NCI-H2171 (cell line): ENCODE data around the gene MECR.

ENCODE experiments used
- DNase-seq: peaks from one replicate; lab custom pipeline; 2025; lab: John Stamatoyannopoulos, UW

MECR gene, protein sequence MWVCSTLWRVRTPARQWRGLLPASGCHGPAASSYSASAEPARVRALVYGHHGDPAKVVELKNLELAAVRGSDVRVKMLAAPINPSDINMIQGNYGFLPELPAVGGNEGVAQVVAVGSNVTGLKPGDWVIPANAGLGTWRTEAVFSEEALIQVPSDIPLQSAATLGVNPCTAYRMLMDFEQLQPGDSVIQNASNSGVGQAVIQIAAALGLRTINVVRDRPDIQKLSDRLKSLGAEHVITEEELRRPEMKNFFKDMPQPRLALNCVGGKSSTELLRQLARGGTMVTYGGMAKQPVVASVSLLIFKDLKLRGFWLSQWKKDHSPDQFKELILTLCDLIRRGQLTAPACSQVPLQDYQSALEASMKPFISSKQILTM

DNA sequence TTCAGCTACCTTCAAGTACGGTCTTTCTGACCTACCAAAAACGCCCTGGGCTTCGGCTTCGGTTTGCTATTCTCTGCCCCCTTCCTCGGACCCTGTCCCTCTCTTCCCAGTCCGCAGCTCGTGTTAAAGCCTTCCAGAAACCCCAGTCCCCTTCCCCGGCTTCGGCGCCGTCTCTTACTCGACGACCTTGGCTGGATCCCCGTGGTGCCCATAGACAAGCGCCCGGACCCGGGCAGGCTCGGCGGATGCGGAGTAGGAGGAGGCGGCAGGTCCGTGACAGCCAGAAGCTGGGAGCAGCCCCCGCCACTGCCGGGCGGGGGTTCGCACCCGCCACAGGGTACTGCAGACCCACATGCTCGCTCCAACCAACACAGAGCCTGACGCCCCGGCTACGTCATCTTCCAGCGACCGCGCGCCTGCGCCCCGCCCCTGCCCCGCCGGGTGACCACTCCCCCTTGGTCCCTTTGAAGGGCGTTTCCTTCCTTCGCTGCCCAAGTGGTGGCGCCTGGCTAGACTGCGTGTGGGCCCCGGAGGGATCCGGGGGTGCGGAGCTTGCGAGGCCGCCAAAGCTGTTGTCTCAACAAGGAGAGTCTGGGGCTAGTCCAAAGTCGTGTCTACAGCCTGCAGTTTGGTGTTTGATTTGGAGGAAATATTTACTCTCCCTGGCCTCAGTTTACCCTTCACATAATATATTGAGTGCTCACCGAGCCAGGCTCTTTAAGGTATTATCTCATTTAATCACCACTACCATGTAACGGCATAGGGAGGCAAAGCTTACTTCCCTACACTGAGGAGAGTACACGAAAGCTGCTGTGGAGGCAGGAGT, at the start of gene MECR:
Gene MECR (minus strand): TSS at position 382 of the 826 bp plus-strand sequence. CDS start 28 bp downstream, at position 354.
- DNase-seq, result peak; percentile 92

DNA sequence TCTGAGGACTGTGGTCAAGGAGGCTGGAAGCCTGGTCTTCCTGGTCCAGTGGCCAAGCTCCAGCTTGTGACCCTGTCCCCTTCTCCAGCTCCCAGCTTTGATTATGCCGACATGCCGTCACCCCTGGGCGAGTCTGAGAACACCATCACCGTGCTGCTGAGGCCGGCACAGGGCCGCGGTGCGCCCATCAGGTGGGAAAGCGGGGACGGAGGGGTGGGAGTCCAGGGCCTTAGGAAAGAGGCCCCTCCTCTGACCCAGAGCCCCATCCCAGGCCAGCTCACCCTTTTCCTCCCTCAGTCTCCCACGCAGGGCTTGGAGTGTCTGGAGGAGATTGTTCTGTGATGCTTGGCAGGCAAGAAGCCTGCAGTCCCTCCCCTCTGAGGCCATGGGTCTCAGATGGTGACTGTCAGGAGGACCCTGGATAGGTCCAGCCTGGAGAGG, 49.2 kb upstream of the MECR start:
- no peak for DNase-seq

DNA sequence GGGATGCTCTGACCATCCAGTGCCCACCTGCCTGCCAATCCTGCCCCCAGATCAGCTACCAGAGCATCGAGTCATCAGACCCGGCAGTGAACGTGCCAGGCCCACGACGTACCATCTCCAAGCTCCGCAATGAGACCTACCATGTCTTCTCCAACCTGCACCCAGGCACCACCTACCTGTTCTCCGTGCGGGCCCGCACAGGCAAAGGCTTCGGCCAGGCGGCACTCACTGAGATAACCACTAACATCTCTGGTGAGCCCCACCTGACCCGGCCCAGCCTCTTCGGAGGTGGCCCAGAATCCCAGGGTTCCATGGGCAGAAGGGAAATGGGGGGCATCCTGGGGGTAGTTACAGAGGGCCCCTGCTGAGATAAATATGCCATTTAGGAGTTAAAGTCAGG, 48.7 kb upstream of the MECR start:
- no peak for DNase-seq

DNA sequence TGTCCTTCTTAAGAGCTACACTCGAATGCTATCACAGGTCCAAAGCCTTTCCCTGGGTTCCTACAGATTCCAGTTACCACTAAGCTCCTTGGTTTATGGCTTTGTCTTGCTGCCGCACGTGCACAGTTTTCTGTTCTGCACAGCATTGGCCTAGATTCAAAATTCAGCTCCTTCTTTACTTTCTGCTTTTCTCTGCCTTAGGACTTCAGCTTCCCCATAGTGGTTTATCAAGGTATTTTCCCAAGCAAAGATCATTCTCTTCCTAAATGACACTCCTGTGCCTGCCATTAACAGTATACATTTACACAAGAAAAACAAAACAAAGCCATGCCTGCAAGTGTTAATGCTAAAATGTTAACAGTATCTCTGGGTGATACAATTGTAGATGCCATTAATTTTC, 47.4 kb upstream of the MECR start:
- DNase-seq, result no peak

DNA sequence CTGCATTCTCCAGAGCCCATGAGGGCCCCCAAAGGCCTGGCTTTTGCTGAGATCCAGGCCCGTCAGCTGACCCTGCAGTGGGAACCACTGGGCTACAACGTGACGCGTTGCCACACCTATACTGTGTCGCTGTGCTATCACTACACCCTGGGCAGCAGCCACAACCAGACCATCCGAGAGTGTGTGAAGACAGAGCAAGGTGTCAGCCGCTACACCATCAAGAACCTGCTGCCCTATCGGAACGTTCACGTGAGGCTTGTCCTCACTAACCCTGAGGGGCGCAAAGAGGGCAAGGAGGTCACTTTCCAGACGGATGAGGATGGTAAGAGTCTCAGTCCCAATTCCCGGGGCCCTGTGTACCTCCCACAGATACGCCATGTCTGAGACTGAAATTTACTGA, 44.7 kb upstream of the MECR start:
- no peak for DNase-seq

DNA sequence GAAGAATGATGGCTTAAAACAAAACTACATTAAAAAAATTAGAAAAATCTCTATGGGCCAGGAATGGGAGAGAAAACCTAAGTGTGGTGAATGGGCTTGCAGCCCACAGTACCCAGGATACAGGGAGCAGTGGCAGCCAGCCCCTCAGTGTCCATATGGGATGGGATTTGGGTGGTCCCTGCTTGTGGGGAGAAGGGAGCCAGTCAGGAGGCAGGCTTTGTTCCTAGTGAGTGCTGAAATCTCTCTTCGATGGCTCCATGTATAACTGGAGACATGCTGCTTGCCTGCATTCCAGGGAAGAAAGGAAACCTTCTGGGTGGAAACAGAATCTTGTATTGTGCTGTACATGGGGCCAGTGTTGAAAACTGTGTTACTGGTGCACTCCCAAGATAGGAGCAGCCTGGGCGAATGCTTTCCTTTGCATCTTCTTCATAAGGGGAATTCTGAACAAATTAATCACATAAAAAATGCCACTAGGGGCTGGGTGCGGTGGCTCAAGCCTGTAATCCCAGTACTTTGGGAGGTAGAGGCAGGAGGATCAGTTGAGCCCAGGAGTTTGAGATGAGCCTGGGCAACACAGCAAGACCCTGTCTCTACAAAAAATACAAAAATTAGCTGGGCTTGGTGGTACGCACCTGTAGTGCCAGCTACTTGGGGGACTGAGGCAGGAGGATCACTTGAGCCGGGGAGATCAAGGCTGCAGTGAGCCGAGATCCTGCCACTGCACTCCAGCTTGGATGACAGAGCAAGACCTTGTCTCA, 41.6 kb upstream of the MECR start:
- DNase-seq, result no peak

DNA sequence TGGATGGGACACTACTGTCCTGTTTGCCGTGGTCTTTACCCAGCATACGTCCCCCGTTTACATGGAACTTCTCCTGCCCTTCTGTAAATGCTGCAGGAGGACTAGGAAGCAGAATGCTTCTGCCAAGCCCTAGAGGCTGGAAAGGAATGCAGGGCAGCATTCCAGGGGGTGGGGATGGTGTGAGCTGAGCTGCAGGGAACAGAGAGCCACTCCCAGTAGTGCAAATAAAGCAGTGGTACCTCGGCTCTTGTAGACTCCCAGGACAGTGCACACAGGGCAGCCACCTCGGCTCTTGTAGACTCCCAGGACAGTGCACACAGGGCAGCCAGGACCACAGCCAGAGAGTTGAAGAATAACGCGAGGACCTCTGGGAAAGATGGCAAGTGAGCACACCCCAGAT, 41.0 kb upstream of the MECR start:
- DNase-seq, result no peak

DNA sequence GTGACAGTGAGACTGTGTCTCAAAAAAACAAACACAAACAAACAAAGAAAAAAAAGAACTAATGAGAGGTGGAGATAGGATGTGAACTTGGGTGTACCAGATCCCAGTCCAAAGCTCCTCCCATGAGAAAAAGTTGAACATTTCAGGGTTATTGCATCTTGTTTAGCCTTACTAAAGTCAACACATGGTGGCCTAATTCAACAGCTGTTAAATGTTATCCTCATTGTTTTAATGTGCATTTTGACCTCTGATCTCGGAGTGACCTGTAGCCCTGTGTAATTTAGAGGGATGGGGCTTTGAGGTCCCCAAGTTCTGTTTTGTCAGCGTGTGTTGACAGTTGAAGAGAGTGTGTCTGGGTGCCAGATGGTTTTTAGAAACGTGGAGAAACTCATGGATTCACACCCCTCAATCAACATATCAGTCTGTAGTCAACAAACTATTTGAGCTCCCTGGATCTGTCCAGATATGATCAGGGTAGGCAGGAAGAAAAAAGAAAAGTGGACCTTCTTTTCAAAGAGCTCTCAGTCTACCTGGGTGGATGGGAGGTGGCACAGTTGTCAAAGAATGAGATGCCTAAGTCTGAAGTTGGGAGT, 40.3 kb upstream of the MECR start:
- no peak for DNase-seq

DNA sequence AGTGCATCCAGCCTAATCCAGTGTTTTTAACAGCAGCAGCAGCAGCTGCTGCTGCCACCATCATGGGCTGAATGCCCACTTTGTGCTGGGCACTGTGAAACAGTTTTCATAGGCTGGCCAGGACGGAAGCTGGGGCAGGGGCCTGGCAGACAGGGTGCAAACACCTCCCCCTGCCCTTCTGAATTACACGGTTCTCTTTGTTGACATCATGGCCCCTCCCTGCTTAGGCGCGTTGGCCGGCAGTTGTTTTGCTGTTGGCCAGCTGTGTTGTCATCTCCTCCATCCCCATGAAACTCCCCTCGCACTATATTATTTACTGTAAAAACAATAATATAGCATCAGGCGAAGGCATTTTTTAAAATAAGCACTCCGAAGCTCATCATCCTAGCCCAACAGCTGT, 38.6 kb upstream of the MECR start:
- DNase-seq, result no peak

DNA sequence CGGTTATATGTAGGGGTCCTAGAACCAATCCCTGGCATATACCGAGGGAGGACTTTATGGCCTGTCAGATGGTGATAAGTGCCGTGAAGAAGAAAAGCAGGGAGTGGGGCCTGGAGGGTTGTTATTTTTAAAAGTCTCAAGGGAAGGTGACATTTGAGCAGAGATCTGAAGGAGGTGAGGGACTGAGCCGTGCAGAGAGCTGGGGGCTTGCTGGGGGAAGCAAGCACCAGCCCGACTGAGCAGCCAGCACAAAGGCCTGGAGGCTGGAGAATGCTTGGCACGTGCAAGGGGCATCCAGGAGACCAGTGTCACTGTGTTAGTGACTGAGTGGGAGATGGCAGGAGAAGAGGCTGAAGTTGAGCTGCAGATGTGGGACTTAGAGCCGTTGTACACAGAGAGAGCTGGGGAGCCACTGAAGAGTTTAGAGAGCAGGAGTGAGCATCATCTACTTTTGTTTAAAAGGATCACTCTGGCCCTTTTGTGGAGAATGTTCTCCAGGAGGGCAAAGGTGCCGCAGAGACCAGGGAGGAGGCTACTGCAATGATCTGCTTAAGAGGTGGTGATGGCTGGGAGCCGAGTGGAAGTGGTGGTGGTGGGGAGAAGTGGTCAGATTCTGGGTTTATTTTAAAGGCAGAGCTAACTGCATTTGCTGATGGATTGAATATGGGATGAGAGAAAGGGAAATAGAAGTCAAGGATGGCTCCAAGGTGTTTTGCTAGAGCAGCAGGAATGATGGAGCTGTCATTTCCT, 36.8 kb upstream of the MECR start:
- DNase-seq, result no peak

DNA sequence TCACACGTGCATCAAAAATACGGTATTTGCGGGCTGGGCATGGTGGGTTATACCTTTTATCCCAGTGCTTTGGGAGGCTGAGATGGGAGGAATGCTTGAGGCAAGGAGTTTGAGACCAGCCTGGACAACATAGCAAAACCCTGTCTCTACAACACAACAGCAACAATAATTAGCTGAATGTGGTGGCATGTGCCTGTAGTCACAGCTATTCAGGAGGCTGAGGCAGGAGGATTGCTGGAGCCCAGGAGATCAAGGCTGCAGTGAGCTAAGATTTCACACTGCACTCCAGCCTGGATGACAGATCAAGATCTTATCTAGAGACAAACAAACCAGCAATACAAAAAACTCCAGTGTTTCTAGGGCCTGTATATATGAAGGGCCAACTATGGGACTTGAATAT, 36.2 kb upstream of the MECR start:
- DNase-seq, result no peak

DNA sequence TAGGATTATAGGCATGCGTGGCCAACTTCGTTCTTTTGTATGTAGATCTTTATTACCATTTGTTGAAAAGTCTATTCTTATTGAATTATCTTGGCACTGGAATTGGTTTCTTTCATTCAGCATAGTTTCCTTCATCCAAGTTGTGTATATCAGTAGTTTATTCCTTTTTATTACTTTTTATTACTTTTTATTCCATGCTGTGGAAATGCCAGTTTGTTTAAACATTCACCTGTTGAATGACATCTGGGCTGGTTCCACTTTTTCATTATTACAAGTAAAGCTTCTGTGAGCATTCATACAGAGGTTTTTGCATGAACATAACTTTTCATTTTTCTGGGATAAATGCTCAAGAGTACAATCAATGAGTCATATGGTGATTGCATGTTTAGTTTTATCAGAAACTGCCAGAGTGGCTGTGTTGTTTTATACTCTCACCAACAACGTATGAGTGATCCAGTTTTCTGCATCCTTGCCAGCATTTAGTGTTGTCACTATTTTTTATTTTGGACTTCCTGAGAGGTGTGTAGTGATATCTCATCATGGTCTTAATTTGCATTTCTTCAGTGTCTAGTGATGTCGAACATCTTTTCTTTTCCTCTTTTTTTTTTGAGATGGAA, 34.1 kb upstream of the MECR start:
- DNase-seq, result no peak

DNA sequence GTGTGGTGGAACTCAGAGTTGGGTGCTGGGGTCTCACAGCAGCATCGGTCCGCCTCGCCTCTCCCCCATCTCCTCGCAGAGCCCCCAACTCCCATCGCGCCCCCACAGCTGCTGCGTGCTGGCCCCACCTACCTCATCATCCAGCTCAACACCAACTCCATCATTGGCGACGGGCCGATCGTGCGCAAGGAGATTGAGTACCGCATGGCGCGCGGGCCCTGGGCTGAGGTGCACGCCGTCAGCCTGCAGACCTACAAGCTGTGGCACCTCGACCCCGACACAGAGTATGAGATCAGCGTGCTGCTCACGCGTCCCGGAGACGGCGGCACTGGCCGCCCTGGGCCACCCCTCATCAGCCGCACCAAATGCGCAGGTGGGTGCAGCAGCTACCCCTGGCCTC, 29.8 kb upstream of the MECR start:
- DNase-seq, result no peak

DNA sequence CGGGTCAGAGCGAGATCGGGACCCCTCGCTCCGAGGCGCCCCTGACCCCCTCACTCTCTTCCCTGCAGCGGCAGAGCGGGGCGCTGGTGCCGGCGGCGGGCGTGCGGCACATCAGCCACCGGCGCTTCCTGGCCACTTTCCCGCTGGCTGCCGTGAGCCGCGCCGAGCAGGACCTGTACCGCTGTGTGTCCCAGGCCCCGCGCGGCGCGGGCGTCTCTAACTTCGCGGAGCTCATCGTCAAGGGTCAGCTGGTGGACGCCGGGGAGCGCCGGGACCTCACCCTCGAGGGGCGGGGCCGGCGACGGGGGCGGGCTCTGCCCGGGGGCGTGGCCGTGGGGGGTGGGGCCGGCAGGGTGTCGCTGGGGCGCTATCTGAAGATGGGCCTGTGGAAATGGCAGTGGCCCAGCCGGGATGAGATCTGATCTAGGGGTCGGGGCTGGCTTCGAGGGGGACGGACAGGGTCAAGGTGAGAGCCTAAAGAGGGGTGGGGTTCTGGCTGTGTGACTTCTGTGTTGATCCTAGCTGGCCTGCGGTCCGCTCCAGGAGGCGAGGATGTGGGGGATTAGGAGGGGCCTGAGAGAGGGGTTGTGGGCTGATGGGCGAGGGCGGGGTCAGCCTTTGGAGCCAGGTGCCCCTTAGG, 29.2 kb upstream of the MECR start:
- DNase-seq, result no peak

DNA sequence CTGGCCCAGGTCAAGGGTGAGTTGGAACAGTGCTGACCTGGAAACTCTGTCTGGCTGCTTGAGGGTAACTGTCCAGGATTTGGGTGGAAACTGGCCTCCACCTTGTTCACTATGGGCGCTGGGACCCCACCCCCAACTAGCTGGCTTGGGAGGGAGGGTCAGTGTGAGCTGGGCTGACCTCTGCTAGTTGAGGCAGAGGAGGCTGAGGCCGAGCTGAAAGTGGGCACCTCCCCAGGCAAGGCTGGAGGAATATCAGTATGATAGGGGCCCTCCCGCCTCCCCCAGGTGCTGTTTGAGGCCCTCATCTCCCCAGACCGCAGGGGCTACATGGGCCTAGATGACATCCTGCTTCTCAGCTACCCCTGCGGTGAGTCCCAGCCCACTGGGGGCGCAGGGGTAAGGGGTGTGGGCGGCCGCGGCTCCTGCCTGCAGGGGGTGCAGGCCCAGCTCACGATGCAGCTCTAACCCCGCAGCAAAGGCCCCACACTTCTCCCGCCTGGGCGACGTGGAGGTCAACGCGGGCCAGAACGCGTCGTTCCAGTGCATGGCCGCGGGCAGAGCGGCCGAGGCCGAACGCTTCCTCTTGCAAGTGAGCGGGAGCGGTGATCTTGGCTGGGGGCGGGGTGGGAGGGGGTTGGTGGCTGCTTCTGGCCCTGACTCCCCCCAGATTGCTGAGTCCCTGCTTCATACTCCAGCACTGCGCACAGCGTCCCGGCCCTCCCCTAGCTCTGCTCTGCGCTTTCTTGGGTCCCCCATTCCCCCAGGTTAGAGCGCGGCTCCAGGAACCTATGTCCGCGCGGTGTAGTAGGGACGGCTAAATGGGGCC, 28.5 kb upstream of the MECR start:
- no peak for DNase-seq

DNA sequence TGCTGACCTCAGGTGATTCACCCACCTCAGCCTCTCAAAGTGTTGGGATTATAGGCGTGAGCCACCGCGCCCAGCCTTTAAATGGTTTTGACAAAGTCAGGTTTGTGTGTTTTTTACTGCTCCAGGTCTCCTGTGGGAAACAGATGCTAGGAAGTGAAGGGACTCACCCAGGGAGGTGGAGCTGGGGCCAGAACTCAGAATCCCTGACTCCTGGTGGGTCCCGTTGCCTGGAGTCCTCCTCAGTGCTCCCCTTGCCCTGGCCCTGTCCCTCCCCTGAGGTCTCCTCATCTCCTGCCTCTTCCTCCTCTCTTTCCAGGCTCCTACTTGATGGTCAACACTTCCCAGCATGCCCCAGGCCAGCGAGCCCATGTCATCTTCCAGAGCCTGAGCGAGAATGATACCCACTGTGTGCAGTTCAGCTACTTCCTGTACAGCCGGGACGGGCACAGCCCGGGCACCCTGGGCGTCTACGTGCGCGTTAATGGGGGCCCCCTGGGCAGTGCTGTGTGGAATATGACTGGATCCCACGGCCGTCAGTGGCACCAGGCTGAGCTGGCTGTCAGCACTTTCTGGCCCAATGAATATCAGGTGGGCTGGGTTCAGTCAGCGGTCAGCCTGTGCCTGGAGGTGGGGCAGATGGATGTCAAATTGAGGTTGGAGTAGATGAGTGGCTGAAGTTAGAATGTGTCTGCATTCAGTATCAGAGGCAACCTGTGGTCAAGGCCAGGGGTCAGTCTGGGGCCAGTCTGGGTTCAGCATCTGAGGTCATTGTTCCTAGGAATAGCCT, 27.6 kb upstream of the MECR start:
- no peak for DNase-seq

DNA sequence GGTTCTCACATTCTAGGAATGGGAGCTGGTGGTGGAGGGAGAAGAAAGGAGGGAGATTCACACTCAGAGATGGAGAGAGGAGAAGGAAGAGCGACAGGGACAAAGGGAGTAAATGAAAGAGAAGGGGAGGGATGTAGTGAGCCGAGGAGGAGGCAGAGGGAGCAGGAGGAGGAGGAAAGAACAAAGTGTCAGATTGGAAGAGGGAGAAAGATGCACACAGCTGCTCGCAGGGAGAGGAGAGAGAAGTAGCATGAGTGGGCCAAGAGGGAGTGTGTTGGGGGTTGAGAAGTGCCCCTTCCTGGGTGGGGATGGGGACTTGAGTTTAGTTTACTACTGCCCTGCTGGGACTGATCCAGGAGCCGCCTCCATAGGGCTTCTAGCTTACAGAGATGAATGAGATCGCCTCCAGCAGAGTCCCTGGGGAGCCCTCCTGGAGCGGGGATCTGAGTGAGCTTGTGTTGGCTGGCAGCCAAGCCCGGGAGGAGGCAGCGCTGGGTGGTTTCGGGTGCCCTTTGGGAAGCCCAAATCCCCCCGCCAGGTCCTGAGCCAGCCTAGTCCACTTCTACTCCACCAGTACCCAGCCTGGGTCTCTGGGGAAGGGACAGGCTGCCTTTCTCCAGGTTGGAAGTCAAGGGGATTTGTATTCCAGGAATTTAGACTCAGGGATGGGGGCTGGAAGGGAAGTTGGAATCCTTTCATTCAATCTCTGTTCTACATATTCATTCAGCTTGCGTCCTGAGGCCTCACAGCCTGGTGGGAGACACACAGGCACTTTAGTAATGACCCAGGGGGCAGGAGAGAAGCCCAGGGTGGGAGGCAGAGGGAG, 26.5 kb upstream of the MECR start:
- DNase-seq, result peak; percentile 80

DNA sequence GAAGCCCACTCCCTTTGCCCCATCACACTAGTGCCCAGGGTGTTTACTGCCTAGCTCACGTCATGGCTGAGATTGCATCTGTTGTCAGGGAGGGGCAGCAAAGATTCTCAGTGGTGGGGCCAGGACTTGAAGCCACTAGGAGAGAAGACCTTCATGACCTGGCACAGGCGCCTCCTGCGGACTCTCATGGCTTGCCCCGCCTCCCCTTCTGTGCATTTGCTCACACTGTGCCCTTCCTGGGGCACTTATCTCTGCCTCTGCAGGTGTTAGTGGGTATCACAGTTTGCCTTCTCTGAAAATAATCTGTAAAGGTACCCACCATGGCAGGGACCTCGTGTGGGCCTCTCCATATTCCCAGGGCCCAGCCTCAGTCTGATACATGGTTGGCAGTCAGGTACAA, 25.7 kb upstream of the MECR start:
- DNase-seq, result peak; percentile 34
